Hepatocyte (in vitro differentiated cells): ENCODE measurements around the gene CD58.
"Not testable (repeated sequence)": the region's sequence is repeated elsewhere in the genome, so short reads cannot be mapped to it uniquely, and the experiment has no call there.

Source experiments
- EZH2 ChIP-seq: fragments of 200-600 bp; sonication (generic); IDR thresholded peaks from 2 replicates; pipeline ENCODE4 v1.6.1; 2016; ENCODE audit warnings: antibody characterized with exemption, mild to moderate bottlenecking, borderline replicate concordance
- EZH2phosphoT487 ChIP-seq: fragments of 200-600 bp; sonication (generic); IDR thresholded peaks from one replicate; pipeline ENCODE4 v1.6.1; 2018; ENCODE audit warnings: antibody characterized with exemption, mild to moderate bottlenecking, low read depth, moderate library complexity; ENCODE audit not compliant: unreplicated experiment, severe bottlenecking
- TF ChIP-seq, protein P1 (sequence below): fragments of 200-600 bp; sonication (generic); IDR thresholded peaks from 2 replicates; pipeline ENCODE4 v1.5.1; 2016; ENCODE audit warnings: antibody characterized with exemption, mild to moderate bottlenecking; ENCODE audit not compliant: poor library complexity

DNA sequence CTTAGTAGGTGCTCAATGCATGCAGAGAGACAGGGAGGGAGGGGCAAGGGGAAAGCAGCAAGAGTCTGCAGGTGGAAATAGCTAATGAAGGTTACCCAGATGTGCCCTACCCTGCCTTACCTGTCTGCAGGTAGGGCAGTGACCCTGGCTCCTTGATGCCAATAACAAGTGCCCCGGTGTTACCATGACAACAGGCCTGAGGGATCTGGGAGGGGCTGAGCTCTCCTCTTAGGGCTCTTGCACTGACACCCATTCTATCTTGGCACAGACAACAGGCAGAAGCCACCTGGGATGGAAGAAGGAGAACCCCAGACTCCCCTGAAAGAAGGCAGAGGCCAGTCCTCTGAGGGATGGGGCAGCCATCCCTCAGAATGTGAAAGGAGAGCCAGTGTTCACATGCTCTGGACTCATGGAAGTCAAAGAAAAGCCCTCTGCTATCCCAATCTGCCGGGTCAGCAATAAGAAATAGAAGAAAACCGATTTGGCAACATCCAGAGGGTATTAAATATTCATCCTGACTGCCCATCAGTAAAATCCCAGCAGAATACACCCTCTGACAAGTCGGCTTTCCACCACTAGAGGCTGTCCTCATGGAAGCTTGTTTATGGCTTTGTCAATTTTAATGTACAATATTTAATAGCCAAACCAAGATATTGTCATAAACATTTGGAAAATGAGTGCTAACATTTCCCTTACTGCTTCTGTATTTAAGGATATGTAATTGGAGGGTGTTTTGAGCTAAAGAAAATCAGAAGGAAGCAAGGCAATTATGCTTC is 24.4 kb upstream of the CD58 start:
- TF ChIP-seq, protein P1, sequence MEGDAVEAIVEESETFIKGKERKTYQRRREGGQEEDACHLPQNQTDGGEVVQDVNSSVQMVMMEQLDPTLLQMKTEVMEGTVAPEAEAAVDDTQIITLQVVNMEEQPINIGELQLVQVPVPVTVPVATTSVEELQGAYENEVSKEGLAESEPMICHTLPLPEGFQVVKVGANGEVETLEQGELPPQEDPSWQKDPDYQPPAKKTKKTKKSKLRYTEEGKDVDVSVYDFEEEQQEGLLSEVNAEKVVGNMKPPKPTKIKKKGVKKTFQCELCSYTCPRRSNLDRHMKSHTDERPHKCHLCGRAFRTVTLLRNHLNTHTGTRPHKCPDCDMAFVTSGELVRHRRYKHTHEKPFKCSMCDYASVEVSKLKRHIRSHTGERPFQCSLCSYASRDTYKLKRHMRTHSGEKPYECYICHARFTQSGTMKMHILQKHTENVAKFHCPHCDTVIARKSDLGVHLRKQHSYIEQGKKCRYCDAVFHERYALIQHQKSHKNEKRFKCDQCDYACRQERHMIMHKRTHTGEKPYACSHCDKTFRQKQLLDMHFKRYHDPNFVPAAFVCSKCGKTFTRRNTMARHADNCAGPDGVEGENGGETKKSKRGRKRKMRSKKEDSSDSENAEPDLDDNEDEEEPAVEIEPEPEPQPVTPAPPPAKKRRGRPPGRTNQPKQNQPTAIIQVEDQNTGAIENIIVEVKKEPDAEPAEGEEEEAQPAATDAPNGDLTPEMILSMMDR, result not testable (repeated sequence)
- TF ChIP-seq EZH2, EZH2phosphoT487: not testable (repeated sequence)
